Activated T-helper 1 cell treated with anti-CD3 and anti-CD28 coated beads, Interleukin-12 subunit alpha, Interleukin-12 subunit beta, Interleukin-2, Interleukin-4 antibody, amounts not matched to agents 30 ng/mL and 10 ng/mL and 1 ng/mL, durations not matched to agents 14 hours and 24 hours and 36 hours (primary cell): ENCODE data around the gene KCNJ1. TPM values are rescaled to one million over a fixed set of nuclear protein-coding genes. Genes with fewer than 3 reads are reported as not detected.

Experiments used
- DNase-seq: peaks from one replicate; pipeline ENCODE4 v3.0.0; 2021; ENCODE audit warnings: low spot score
- H3K27ac Mint-ChIP-seq: one replicate; pipeline ENCODE4 v1.8.0; 2021; ENCODE audit warnings: mild to moderate bottlenecking, mixed read lengths
- H3K27me3 Mint-ChIP-seq: one replicate; pipeline ENCODE4 v1.8.0; 2022; ENCODE audit warnings: mild to moderate bottlenecking, moderate library complexity, mixed read lengths; ENCODE audit not compliant: insufficient read depth
- H3K36me3 Mint-ChIP-seq: one replicate; pipeline ENCODE4 v1.8.0; 2021; ENCODE audit warnings: low read depth, mixed read lengths
- H3K4me1 Mint-ChIP-seq: one replicate; pipeline ENCODE4 v1.8.0; 2021; ENCODE audit warnings: low read depth, mixed read lengths
- H3K4me3 Mint-ChIP-seq: one replicate; pipeline ENCODE4 v1.8.0; 2021; ENCODE audit warnings: mild to moderate bottlenecking, moderate library complexity, mixed read lengths
- H3K9me3 Mint-ChIP-seq: one replicate; pipeline ENCODE4 v1.8.0; 2021; ENCODE audit warnings: mixed read lengths
- intact Hi-C: fragments of 100-400 bp; cut with micrococcal nuclease; formaldehyde crosslinking; loops from one replicate; pipeline ENCODE4 v1.15.1; 2024
- total RNA-seq: library from RNA; stranded (reverse); gene quantifications from 2 replicates; pipeline ENCODE4 v1.2.3, GENCODE V29; 2022

The KCNJ1 gene
- total RNA-seq, 1 donor from 2014 or later = not detected

DNA sequence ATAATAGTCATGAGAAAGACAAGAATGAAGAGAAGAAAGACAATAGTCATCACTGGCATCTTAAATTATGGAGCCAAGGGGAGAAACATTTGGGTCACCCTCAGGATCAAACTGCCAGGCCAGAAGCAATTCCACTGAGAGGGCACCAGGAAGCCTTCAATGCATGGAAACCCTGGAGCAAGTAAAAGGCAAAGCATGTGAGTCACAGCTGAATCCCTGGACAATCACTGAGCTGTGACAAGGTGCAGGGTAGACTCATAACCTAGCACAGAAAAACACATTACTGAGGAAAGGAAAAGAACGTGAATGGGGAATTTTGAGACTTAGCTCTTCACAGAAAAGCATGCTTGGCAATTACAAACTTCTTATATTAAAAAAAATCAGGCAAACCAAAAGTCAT, 1.6 kb downstream of the KCNJ1 start:
- Mint-ChIP-seq H3K4me1 (no peaks in the 10 kb centered on the region), H3K27me3 (peaks cover 10% of the 10 kb centered on the region), H3K4me3 (no peak overlapping the region), H3K9me3 (no peaks in the 10 kb centered on the region), H3K36me3 (no peaks in the 10 kb centered on the region), H3K27ac (no peak overlapping the region)
- intact Hi-C loops = loop anchor here (5.0 kb wide), 4 partner anchors 97 to 772 kb away; no protein-coding TSS in a partner anchor
- no peak for DNase-seq

GRCh38 chr11:128862908-128863660, 4.0 kb downstream of the KCNJ1 start:
- intact Hi-C loops = no loop called here
- no peak overlapping the region for H3K27ac Mint-ChIP-seq
- no peaks in the 10 kb centered on the region for H3K36me3 Mint-ChIP-seq
- DNase-seq = no peak
- peaks cover 6% of the 10 kb centered on the region for H3K4me1 Mint-ChIP-seq
- H3K27me3 Mint-ChIP-seq = peaks cover 12% of the 10 kb centered on the region
- H3K4me3 Mint-ChIP-seq = no peak overlapping the region
- H3K9me3 Mint-ChIP-seq = no peaks in the 10 kb centered on the region

DNA sequence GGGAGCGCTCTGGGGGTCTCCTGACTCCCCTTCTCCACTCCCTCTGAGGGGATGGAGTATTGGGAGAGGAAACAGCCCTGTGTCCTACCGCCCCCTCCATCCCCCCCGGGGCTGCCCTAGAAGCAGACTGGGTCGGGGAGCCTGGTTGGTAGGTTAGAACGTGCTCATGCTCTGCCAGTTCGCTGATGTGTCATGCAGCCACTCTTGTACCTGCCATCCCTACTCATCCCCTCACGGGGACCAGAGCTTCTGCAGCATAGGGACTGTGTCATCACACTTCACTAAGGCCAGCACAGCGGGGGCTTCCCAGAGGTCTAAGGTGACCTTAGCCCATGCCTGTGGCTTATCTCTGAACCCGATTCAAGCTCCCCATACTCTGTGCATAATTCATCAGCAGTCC, 4.7 kb downstream of the KCNJ1 start:
- no peak for DNase-seq
- Mint-ChIP-seq H3K9me3 (no peaks in the 10 kb centered on the region), H3K36me3 (no peaks in the 10 kb centered on the region), H3K4me1 (peaks cover 6% of the 10 kb centered on the region), H3K27ac (no peak overlapping the region), H3K4me3 (no peak overlapping the region), H3K27me3 (peaks cover 14% of the 10 kb centered on the region)
- intact Hi-C loops = no loop called here

GRCh38 chr11:128860571-128861361, 6.3 kb downstream of the KCNJ1 start:
- H3K27ac Mint-ChIP-seq = no peak overlapping the region
- no peaks in the 10 kb centered on the region for H3K36me3 Mint-ChIP-seq
- intact Hi-C loops = loop anchor here (1.0 kb wide), 3 partner anchors 688 to 829 kb away; no protein-coding TSS in a partner anchor

GRCh38 chr11:128859563-128860441, 7.3 kb downstream of the KCNJ1 start:
- H3K36me3 Mint-ChIP-seq = no peaks in the 10 kb centered on the region
- peak; percentile 71 for DNase-seq
- intact Hi-C loops = loop anchor here (1.0 to 2.0 kb wide), 4 partner anchors 29 to 829 kb away; no protein-coding TSS in a partner anchor
- no peak overlapping the region for H3K4me3 Mint-ChIP-seq
- no peaks in the 10 kb centered on the region for H3K9me3 Mint-ChIP-seq
- H3K27ac Mint-ChIP-seq = no peak overlapping the region
- peaks cover 6% of the 10 kb centered on the region for H3K4me1 Mint-ChIP-seq
- peaks cover 13% of the 10 kb centered on the region for H3K27me3 Mint-ChIP-seq

More at GRCh38 chr11:128860571-128861361, 6.3 kb downstream of the KCNJ1 start:
- DNase-seq = no peak
- H3K4me1 Mint-ChIP-seq = peaks cover 6% of the 10 kb centered on the region
- H3K4me3 Mint-ChIP-seq = no peak overlapping the region
- H3K27me3 Mint-ChIP-seq = peaks cover 13% of the 10 kb centered on the region
- H3K9me3 Mint-ChIP-seq = no peaks in the 10 kb centered on the region

GRCh38 chr11:128857341-128857740, 9.8 kb downstream of the KCNJ1 start:
- Mint-ChIP-seq H3K27ac (no peak overlapping the region), H3K9me3 (no peaks in the 10 kb centered on the region), H3K4me3 (no peak overlapping the region), H3K27me3 (peaks cover 8% of the 10 kb centered on the region), H3K4me1 (peaks cover 6% of the 10 kb centered on the region), H3K36me3 (no peaks in the 10 kb centered on the region)
- DNase-seq = no peak
- intact Hi-C loops = no loop called here

GRCh38 chr11:128856241-128856640, 10.9 kb downstream of the KCNJ1 start:
- Mint-ChIP-seq H3K27me3 (peaks cover 8% of the 10 kb centered on the region), H3K27ac (no peak overlapping the region), H3K4me1 (peaks cover 6% of the 10 kb centered on the region), H3K36me3 (no peaks in the 10 kb centered on the region), H3K4me3 (no peak overlapping the region), H3K9me3 (no peaks in the 10 kb centered on the region)
- DNase-seq = no peak
- intact Hi-C loops = no loop called here

DNA sequence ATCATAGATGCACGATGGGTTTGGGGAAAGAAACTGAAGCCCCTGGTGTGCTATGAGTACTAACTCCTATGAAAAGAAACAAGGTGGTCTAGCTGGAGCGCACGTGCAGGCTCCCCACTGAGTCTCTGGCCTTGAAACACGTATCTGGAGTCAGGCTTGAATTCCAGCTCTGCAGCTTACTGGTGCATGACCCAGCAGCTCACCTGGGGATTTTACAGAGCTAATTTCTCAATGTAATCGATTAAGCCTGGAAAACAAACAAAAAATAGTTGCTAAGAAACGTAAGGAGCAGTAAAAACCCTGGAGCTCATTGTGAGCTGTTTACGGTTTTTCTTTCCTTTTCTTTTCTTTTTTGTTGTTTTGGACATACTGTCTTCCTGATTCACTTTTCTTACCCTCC, 12.3 kb downstream of the KCNJ1 start:
- Mint-ChIP-seq H3K36me3 (no peaks in the 10 kb centered on the region), H3K4me3 (no peak overlapping the region), H3K27ac (no peak overlapping the region), H3K4me1 (peaks cover under 1% of the 10 kb centered on the region), H3K27me3 (peaks cover 8% of the 10 kb centered on the region), H3K9me3 (no peaks in the 10 kb centered on the region)
- DNase-seq = no peak
- intact Hi-C loops = no loop called here

GRCh38 chr11:128853559-128853958, 13.5 kb downstream of the KCNJ1 start:
- Mint-ChIP-seq H3K36me3 (no peaks in the 10 kb centered on the region), H3K9me3 (no peaks in the 10 kb centered on the region)
- intact Hi-C loops = no loop called here

DNA sequence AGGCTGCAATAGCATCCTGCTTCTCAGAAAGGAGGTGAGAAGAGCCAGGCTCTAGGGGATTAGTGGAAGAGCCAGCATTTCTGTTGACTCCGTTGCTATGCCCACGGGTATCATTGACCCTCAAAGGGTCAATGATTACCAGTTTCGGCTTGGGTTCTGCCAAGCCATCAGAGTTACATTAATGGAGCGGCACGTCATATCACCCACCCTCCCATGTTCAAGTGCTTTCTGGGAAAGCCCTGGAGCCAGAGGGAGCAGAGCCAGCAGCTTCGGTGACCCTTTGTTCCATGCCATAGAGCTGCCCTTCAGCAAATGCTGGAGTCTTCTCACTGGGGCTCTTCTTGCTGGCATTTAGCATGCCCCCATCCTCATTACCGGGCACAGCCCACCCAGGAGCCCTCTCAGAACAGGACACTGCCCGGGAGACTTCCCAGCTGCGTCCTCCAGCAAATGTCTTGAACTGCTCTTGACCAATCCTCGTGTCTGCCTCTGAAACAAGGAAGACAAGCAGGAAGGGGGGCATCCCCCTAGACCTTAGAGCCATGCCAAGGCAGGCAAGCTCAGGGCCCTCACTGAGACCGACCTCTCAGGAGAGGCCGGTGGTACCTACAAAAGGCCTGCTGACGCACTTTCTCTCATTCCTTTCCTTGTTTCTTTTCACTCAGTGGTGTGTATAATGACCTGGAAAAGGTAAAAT, 14.6 kb downstream of the KCNJ1 start:
- intact Hi-C loops = no loop called here
- Mint-ChIP-seq H3K4me1 (peaks cover 5% of the 10 kb centered on the region), H3K27ac (no peak overlapping the region), H3K9me3 (no peaks in the 10 kb centered on the region), H3K36me3 (no peaks in the 10 kb centered on the region), H3K27me3 (peaks cover 3% of the 10 kb centered on the region), H3K4me3 (no peak overlapping the region)
- no peak for DNase-seq

More at GRCh38 chr11:128853559-128853958, 13.5 kb downstream of the KCNJ1 start:
- Mint-ChIP-seq H3K4me1 (peaks cover 1% of the 10 kb centered on the region), H3K27me3 (peaks cover 8% of the 10 kb centered on the region), H3K4me3 (no peak overlapping the region), H3K27ac (no peak overlapping the region)
- DNase-seq = no peak

DNA sequence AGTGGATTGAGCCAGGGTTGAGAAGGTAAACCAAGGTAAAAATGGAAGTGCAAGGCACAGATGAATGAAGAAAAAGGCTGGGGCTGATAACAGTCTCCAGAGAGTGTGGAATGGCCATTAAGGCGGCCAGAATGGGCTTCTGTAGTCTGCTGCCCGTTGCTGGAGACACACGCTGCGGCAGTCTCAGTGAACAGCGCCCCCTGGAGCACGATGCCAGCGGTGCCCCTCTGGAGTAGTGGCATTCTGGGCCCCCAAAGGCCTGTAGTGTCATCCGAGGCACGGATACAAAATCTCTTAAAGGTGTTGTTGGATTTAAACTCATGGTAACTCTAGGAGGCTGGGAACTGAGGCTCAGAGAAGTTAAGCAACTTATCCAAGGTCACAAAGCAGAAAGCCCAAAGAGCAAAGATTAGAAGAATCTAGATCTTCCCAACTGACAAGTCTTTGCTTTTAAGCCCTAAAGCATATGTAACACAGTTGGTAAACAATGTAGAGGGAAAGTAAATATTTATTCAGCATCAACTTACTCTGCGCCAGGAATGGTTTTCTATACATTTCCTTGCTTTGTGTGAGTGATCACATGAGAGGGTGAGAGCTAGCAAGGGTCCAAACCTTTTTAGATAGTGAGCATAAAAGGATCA, 18.2 kb downstream of the KCNJ1 start:
- intact Hi-C loops = no loop called here
- Mint-ChIP-seq H3K9me3 (no peaks in the 10 kb centered on the region), H3K4me3 (no peak overlapping the region), H3K27ac (no peak overlapping the region), H3K4me1 (peaks cover 25% of the 10 kb centered on the region), H3K36me3 (peaks cover 3% of the 10 kb centered on the region), H3K27me3 (no peaks in the 10 kb centered on the region)
- DNase-seq = peak; percentile 38

DNA sequence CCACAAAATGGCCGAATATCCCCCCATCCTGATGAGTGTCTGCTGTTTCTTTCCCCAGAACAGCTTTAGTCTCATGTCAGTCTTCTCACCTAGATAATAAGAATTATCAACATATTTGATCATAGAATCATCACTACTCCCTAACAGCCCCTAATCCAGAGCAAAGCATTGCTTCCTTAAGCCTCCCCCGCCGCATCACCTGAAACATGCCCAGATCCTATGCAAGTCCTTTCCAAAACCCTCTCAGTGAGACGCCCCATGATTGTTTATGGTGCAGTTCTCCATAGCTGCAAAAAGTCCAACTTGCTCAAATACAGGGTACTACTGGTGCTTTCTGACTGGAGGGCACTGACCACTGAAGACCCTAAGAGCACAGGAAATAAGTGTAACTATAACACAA, 20.1 kb downstream of the KCNJ1 start:
- H3K9me3 Mint-ChIP-seq = peaks cover 4% of the 10 kb centered on the region
- no peaks in the 10 kb centered on the region for H3K27me3 Mint-ChIP-seq
- peaks cover 29% of the 10 kb centered on the region for H3K4me1 Mint-ChIP-seq
- no peak overlapping the region for H3K27ac Mint-ChIP-seq
- intact Hi-C loops = no loop called here
- H3K36me3 Mint-ChIP-seq = peaks cover 3% of the 10 kb centered on the region
- H3K4me3 Mint-ChIP-seq = no peak overlapping the region
- no peak for DNase-seq
